Breast epithelium (tissue), 3 donors: ENCODE results near the gene CD99L2.

ENCODE experiments used
- CTCF ChIP-seq, 3 donors: fragments of 450-650 bp; IDR thresholded peaks; one replicate each; pipeline ENCODE4 v1.5.1; 2016 to 2017; ENCODE audit warnings: antibody characterized with exemption in 3 of 3, mild to moderate bottlenecking in 3 of 3, moderate library complexity in 3 of 3
- POLR2AphosphoS5 ChIP-seq, 3 donors: sonication (generic); formaldehyde crosslinking; IDR thresholded peaks; one replicate each; pipeline ENCODE4 v1.6.1; 2017; ENCODE audit warnings: antibody characterized with exemption in 3 of 3

DNA sequence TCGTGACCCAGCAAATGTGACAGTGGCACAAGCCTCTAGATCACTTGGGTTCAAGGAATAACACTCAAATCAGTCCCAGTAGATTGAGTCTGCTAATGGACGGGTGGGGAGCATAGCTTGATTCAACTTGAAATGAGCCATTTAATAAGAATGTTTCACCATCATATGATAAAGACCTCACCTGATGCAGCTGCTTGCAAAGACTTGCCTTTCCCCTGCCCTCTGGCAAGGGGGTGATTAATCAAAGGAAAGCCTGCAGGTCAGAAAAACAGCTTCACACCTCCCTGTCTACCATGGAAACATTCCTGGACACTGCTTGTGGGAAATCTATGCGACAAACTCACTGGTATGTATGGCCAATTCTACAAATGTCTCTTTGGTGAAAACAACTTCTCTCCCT, 54.5 kb downstream of the CD99L2 start:
- TF ChIP-seq CTCF (IDR thresholded peaks at IDR 0.05): no peak
- no peak for TF ChIP-seq POLR2AphosphoS5 (IDR thresholded peaks at IDR 0.05)
